HEK293 (cell line): ENCODE data around the gene COLQ.

Source experiments
- CTCF ChIA-PET: fragments of 350-600 bp; formaldehyde crosslinking; extraction: SDS; loops from one replicate; lab custom pipeline; 2021; ENCODE audit warnings: antibody characterized with exemption; lab: Yijun Ruan, JAX
- POLR2A ChIA-PET: fragments of 300-600 bp; formaldehyde crosslinking; extraction: SDS; loops from one replicate; lab custom pipeline; 2020; ENCODE audit warnings: antibody characterized with exemption, inconsistent platforms; lab: Yijun Ruan, JAX
- H3K27ac ChIP-seq: fragments of 200-500 bp; sonication (Bioruptor generic); 2 replicates; pipeline ENCODE4 v1.5.1; 2014; ENCODE audit warnings: low read depth, low read length, control low read depth, inconsistent platforms; ENCODE audit errors: extremely low read depth
- H3K36me3 ChIP-seq, 2 experiments: fragments of 200-500 bp in 1 of 2; sonication (Bioruptor generic) in 1 of 2; 1 replicate in 1 of 2; 2 replicates in 1 of 2; pipeline ENCODE4 v1.5.1; 2014 to 2017; ENCODE audit warnings: inconsistent platforms in 2 of 2, low read length in 2 of 2; ENCODE audit not compliant: control insufficient read depth in 2 of 2, insufficient read depth in 1 of 2
- H3K4me1 ChIP-seq: fragments of 200-500 bp; sonication (Bioruptor generic); 2 replicates; pipeline ENCODE4 v1.5.1; 2014; ENCODE audit warnings: mild to moderate bottlenecking, low read length, inconsistent platforms; ENCODE audit not compliant: control insufficient read depth, insufficient read depth
- H3K4me3 ChIP-seq: 2 replicates; pipeline ENCODE4 v1.5.1; 2011; ENCODE audit warnings: low read depth, mild to moderate bottlenecking, control low read depth, low read length, moderate library complexity
- H3K9me3 ChIP-seq: fragments of 200-500 bp; sonication (Bioruptor generic); 2 replicates; pipeline ENCODE4 v1.5.1; 2014; ENCODE audit warnings: low read depth, low read length, inconsistent platforms; ENCODE audit not compliant: control insufficient read depth, insufficient read depth
- MYNN ChIP-seq: fragments of 450-650 bp; formaldehyde crosslinking; IDR thresholded peaks from 2 replicates; pipeline ENCODE4 v1.5.1; 2016; ENCODE audit warnings: missing biosample characterization, missing genetic modification characterization, borderline replicate concordance
- REPIN1 ChIP-seq: fragments of 450-650 bp; formaldehyde crosslinking; IDR thresholded peaks from 2 replicates; pipeline ENCODE4 v1.5.1; 2017; ENCODE audit warnings: missing biosample characterization, missing genetic modification characterization, low read depth
- SCRT1 ChIP-seq: fragments of 450-650 bp; formaldehyde crosslinking; IDR thresholded peaks from 2 replicates; pipeline ENCODE4 v1.5.1; 2016; ENCODE audit warnings: missing biosample characterization, missing genetic modification characterization, borderline replicate concordance
- SETDB1 ChIP-seq: IDR thresholded peaks from one replicate; pipeline ENCODE4 v1.6.1; 2017; ENCODE audit warnings: mild to moderate bottlenecking, low read length, moderate library complexity, mixed read lengths; ENCODE audit not compliant: insufficient read length
- WT1 ChIP-seq: fragments of 450-650 bp; formaldehyde crosslinking; IDR thresholded peaks from 2 replicates; pipeline ENCODE4 v1.5.1; 2016; ENCODE audit warnings: missing biosample characterization, missing genetic modification characterization
- ZBTB11 ChIP-seq: fragments of 450-650 bp; formaldehyde crosslinking; conservative IDR thresholded peaks from 2 replicates; pipeline ENCODE4 v1.5.1; 2016; ENCODE audit warnings: low read depth, missing biosample characterization, missing genetic modification characterization
- ZNF175 ChIP-seq: fragments of 450-650 bp; formaldehyde crosslinking; IDR thresholded peaks from 2 replicates; pipeline ENCODE4 v1.5.1; 2016; ENCODE audit warnings: missing biosample characterization, missing genetic modification characterization
- ZNF266 ChIP-seq: fragments of 450-650 bp; formaldehyde crosslinking; IDR thresholded peaks from 2 replicates; pipeline ENCODE4 v1.5.1; 2016; ENCODE audit warnings: missing biosample characterization, missing genetic modification characterization, low read depth
- ZNF292 ChIP-seq: fragments of 450-650 bp; formaldehyde crosslinking; IDR thresholded peaks from 2 replicates; pipeline ENCODE4 v1.5.1; 2016; ENCODE audit warnings: low read depth, missing biosample characterization, missing genetic modification characterization, borderline replicate concordance
- ZNF354C ChIP-seq: fragments of 450-650 bp; formaldehyde crosslinking; IDR thresholded peaks from 2 replicates; pipeline ENCODE4 v1.5.1; 2016; ENCODE audit warnings: missing biosample characterization, missing genetic modification characterization, low read depth, borderline replicate concordance
- ZNF544 ChIP-seq: fragments of 450-650 bp; formaldehyde crosslinking; IDR thresholded peaks from 2 replicates; pipeline ENCODE4 v1.5.0; 2017; ENCODE audit warnings: missing biosample characterization, missing genetic modification characterization
- ZNF621 ChIP-seq: fragments of 450-650 bp; formaldehyde crosslinking; IDR thresholded peaks from 2 replicates; pipeline ENCODE4 v1.5.1; 2017; ENCODE audit warnings: missing biosample characterization, missing genetic modification characterization
- ZNF624 ChIP-seq: fragments of 450-650 bp; formaldehyde crosslinking; IDR thresholded peaks from 2 replicates; pipeline ENCODE4 v1.5.1; 2017; ENCODE audit warnings: missing biosample characterization, missing genetic modification characterization
- ZNF645 ChIP-seq: fragments of 450-650 bp; formaldehyde crosslinking; IDR thresholded peaks from 2 replicates; pipeline ENCODE4; 2016; ENCODE audit warnings: missing biosample characterization, missing genetic modification characterization
- ZNF701 ChIP-seq: fragments of 450-650 bp; formaldehyde crosslinking; IDR thresholded peaks from 2 replicates; pipeline ENCODE4 v1.5.1; 2016; ENCODE audit warnings: missing biosample characterization, missing genetic modification characterization
- ZNF776 ChIP-seq: fragments of 450-650 bp; formaldehyde crosslinking; IDR thresholded peaks from 2 replicates; pipeline ENCODE4 v1.5.0; 2017; ENCODE audit warnings: missing biosample characterization, missing genetic modification characterization, borderline replicate concordance
- ZNF830 ChIP-seq: fragments of 450-650 bp; IDR thresholded peaks from 2 replicates; pipeline ENCODE4 v1.5.0; 2018; ENCODE audit warnings: missing biosample characterization, missing genetic modification characterization, low read depth, mild to moderate bottlenecking, moderate library complexity
- TF ChIP-seq, protein P1 (sequence below): fragments of 450-650 bp; formaldehyde crosslinking; IDR thresholded peaks from 2 replicates; pipeline ENCODE4 v1.5.1; 2016; ENCODE audit warnings: missing biosample characterization, missing genetic modification characterization
- TF ChIP-seq, protein P2 (sequence below): fragments of 450-650 bp; formaldehyde crosslinking; IDR thresholded peaks from 2 replicates; pipeline ENCODE4 v1.5.1; 2016; ENCODE audit warnings: missing biosample characterization, missing genetic modification characterization
- TF ChIP-seq, protein P3 (sequence below): fragments of 450-650 bp; formaldehyde crosslinking; IDR thresholded peaks from 2 replicates; pipeline ENCODE4 v1.5.1; 2016; ENCODE audit warnings: missing biosample characterization, missing genetic modification characterization

Gene COLQ

GRCh38 chr3:15476378-15476777, 45.1 kb downstream of the COLQ start:
- Histone ChIP-seq H3K4me3 (no peak overlapping the region), H3K27ac (no peak overlapping the region), H3K9me3 (no peaks in the 10 kb centered on the region), H3K36me3 (no peaks in the 10 kb centered on the region), H3K4me1 (no peaks in the 10 kb centered on the region)
- ChIA-PET POLR2A (no interaction called here), CTCF (no interaction called here)
- TF ChIP-seq ZNF354C = no peak
- TF ChIP-seq, protein P1, sequence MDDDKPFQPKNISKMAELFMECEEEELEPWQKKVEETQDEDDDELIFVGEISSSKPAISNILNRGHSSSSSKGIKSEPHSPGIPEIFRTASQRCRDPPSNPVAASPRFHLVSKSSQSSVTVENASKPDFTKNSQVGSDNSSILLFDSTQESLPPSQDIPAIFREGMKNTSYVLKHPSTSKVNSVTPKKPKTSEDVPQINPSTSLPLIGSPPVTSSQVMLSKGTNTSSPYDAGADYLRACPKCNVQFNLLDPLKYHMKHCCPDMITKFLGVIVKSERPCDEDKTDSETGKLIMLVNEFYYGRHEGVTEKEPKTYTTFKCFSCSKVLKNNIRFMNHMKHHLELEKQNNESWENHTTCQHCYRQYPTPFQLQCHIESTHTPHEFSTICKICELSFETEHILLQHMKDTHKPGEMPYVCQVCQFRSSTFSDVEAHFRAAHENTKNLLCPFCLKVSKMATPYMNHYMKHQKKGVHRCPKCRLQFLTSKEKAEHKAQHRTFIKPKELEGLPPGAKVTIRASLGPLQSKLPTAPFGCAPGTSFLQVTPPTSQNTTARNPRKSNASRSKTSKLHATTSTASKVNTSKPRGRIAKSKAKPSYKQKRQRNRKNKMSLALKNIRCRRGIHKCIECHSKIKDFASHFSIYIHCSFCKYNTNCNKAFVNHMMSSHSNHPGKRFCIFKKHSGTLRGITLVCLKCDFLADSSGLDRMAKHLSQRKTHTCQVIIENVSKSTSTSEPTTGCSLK (tag by site-specific recombination) = no peak
- TF ChIP-seq, protein P2, sequence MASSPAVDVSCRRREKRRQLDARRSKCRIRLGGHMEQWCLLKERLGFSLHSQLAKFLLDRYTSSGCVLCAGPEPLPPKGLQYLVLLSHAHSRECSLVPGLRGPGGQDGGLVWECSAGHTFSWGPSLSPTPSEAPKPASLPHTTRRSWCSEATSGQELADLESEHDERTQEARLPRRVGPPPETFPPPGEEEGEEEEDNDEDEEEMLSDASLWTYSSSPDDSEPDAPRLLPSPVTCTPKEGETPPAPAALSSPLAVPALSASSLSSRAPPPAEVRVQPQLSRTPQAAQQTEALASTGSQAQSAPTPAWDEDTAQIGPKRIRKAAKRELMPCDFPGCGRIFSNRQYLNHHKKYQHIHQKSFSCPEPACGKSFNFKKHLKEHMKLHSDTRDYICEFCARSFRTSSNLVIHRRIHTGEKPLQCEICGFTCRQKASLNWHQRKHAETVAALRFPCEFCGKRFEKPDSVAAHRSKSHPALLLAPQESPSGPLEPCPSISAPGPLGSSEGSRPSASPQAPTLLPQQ (tag by site-specific recombination) = no peak
- TF ChIP-seq ZNF175 (tag by site-specific recombination) = no peak
- TF ChIP-seq ZNF544 (tag by site-specific recombination) = no peak
- no peak for TF ChIP-seq ZBTB11 (tag by site-specific recombination)
- TF ChIP-seq ZNF624 = no peak
- no peak for TF ChIP-seq WT1 (tag by site-specific recombination)
- no peak for TF ChIP-seq ZNF292
- TF ChIP-seq ZNF701 = no peak
- TF ChIP-seq ZNF266 (tag by site-specific recombination) = no peak
- TF ChIP-seq REPIN1 (tag by site-specific recombination) = no peak
- no peak for TF ChIP-seq ZNF645 (tag by site-specific recombination)
- TF ChIP-seq ZNF621 (tag by site-specific recombination) = no peak
- TF ChIP-seq SETDB1 = no peak
- TF ChIP-seq SCRT1 (tag by site-specific recombination) = no peak
- TF ChIP-seq, protein P3, sequence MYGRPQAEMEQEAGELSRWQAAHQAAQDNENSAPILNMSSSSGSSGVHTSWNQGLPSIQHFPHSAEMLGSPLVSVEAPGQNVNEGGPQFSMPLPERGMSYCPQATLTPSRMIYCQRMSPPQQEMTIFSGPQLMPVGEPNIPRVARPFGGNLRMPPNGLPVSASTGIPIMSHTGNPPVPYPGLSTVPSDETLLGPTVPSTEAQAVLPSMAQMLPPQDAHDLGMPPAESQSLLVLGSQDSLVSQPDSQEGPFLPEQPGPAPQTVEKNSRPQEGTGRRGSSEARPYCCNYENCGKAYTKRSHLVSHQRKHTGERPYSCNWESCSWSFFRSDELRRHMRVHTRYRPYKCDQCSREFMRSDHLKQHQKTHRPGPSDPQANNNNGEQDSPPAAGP = no peak
- TF ChIP-seq ZNF776 (tag by site-specific recombination) = no peak
- no peak for TF ChIP-seq MYNN (tag by site-specific recombination)
- no peak for TF ChIP-seq ZNF830 (tag by site-specific recombination)
